ENCODE results near the gene PNPLA5.
"Not testable (repeated sequence)": the region's sequence is repeated elsewhere in the genome, so short reads cannot be mapped to it uniquely, and the experiment has no call there.

The PNPLA5 gene

GRCh38 chr22:43880541-43880991 lies 11.2 kb downstream of the PNPLA5 start:
- no peak for DNase-seq

- no peak for DNase-seq
Observed at GRCh38 chr22:43879901-43880540, 11.8 kb downstream of the PNPLA5 start.

- no peak for DNase-seq
Observed at GRCh38 chr22:43878831-43879550, 12.8 kb downstream of the PNPLA5 start.

GRCh38 chr22:43878079-43878795 lies 13.6 kb downstream of the PNPLA5 start:
- no peak for DNase-seq

- no peak for DNase-seq
Observed at GRCh38 chr22:43876866-43877509, 14.8 kb downstream of the PNPLA5 start.

- no peak for DNase-seq
Observed at GRCh38 chr22:43869799-43870198, 22.0 kb downstream of the PNPLA5 start.

- DNase-seq: not testable (repeated sequence)
Observed at GRCh38 chr22:43869001-43869400, 22.8 kb downstream of the PNPLA5 start.

- no peak for DNase-seq
Observed at GRCh38 chr22:43867839-43868635, 23.8 kb downstream of the PNPLA5 start.

GRCh38 chr22:43862882-43863202 lies 29.0 kb downstream of the PNPLA5 start:
- DNase-seq: no peak

GRCh38 chr22:43862074-43862881 lies 29.5 kb downstream of the PNPLA5 start, which contains the start of gene SULT4A1:
SULT4A1 (minus strand) TSS chr22:43862513; CDS start chr22:43862382, 131 bp downstream.
- no peak for DNase-seq

- no peak for DNase-seq
Observed at GRCh38 chr22:43861529-43861928, 30.3 kb downstream of the PNPLA5 start.

- no peak for DNase-seq
Observed at GRCh38 chr22:43860831-43861230, 31.0 kb downstream of the PNPLA5 start.

- no peak for DNase-seq
Observed at GRCh38 chr22:43860126-43860525, 31.7 kb downstream of the PNPLA5 start.

GRCh38 chr22:43859621-43860020 lies 32.2 kb downstream of the PNPLA5 start:
- DNase-seq: no peak

GRCh38 chr22:43859176-43859575 lies 32.6 kb downstream of the PNPLA5 start:
- DNase-seq: no peak

- DNase-seq: no peak
Observed at GRCh38 chr22:43858156-43858895, 33.5 kb downstream of the PNPLA5 start.

- DNase-seq: no peak
Observed at GRCh38 chr22:43857367-43857766, 34.4 kb downstream of the PNPLA5 start.

GRCh38 chr22:43855431-43855830 lies 36.4 kb downstream of the PNPLA5 start:
- DNase-seq: no peak

GRCh38 chr22:43854786-43855271 lies 37.0 kb downstream of the PNPLA5 start:
- DNase-seq: no peak

GRCh38 chr22:43854121-43854785 lies 37.6 kb downstream of the PNPLA5 start:
- DNase-seq: no peak

Measured in DMS79 treated with DMSO at 0.1 percent for 48 hours (cell line).